Ovary (tissue), 9 donors: ENCODE data around the gene YTHDC2. TPM values are rescaled to one million over a fixed set of nuclear protein-coding genes. Genes with fewer than 3 reads are reported as not detected.
A peak's percentile ranks its signal among the peaks of the same experiment; 100 is the strongest.

ENCODE experiments used
- DNase-seq, 5 donors: peaks; one replicate each; pipeline ENCODE4 v3.0.0-alpha.2; 2019 to 2020
- H3K27ac ChIP-seq, 2 donors: fragments of 200-600 bp; one replicate each; pipeline versions ENCODE4 v1.5.1 to v1.8.0; 2019 to 2022
- H3K27me3 ChIP-seq: fragments of 200-600 bp; one replicate; pipeline ENCODE4 v1.8.0; 2022
- H3K36me3 ChIP-seq: fragments of 200-600 bp; sonication (generic); one replicate; pipeline ENCODE4 v1.5.1; 2019
- H3K4me1 ChIP-seq: one replicate; pipeline ENCODE4 v1.8.1; 2013; ENCODE audit warnings: mild to moderate bottlenecking, moderate library complexity; ENCODE audit not compliant: insufficient read depth
- H3K4me3 ChIP-seq: fragments of 200-600 bp; sonication (generic); one replicate; pipeline ENCODE4 v1.5.1; 2017
- H3K9me3 ChIP-seq, 2 donors: fragments of 200-600 bp in 1 of 2; sonication (generic) in 1 of 2; one replicate each; pipeline versions ENCODE4 v1.5.1 to v1.8.1; 2013 to 2019; ENCODE audit warnings: mild to moderate bottlenecking in 1 of 2, moderate library complexity in 1 of 2
- EP300 ChIP-seq: sonication (generic); formaldehyde crosslinking; IDR thresholded peaks from one replicate; pipeline ENCODE4 v1.6.1; 2017; ENCODE audit warnings: antibody characterized with exemption
- POLR2A ChIP-seq: fragments of 450-650 bp; IDR thresholded peaks from one replicate; pipeline ENCODE4 v1.6.1; 2017; ENCODE audit warnings: antibody characterized with exemption, mild to moderate bottlenecking, moderate library complexity
- WGBS, 3 donors: extraction: QIAGEN DNeasy Blood & Tissue Kit in 1 of 3; methylation state at CpG; one replicate each; pipeline versions ENCODE4 v1.1.5 to v1.1.7; 2013 to 2017; 5-methylcytosine and 5-hydroxymethylcytosine counted together
- intact Hi-C, 4 donors: fragments of 100-400 bp; cut with DNase I; formaldehyde crosslinking; loops; one replicate each; pipeline versions ENCODE4 v1.11.0 to v1.15.1; 2022 to 2023
- polyA plus RNA-seq, 2 donors: library from polyadenylated mRNA; stranded (reverse); fragments of 200-250 nt in 1 of 2; fragments of 350-450 nt in 1 of 2; fragmentation: Illumina TruSeq in 1 of 2; extraction: RNeasy Lipid Tissue Mini Kit (QIAGEN cat#74804) in 1 of 2; gene quantifications; one replicate each; pipeline ENCODE4 v1.2.3, GENCODE V29; 2013 to 2014
- total RNA-seq, 7 donors: library from RNA; depleted of rRNA in 2 of 7; stranded (reverse); fragments of >200 nt in 2 of 7; fragmentation: NEBNext Ultra II Directional in 3 of 7; extraction: Animal tissue kit (Norgen Biotek cat#: 25700) in 3 of 7; gene quantifications; one replicate each; pipeline versions ENCODE4 v1.1.0 to v1.2.4, GENCODE V29; 2016 to 2023
- TF ChIP-seq, protein P1 (sequence below), 3 donors: fragments of 450-650 bp in 2 of 3; fragments of 200-600 bp in 1 of 3; IDR thresholded peaks; one replicate each; pipeline versions ENCODE4 v1.5.1 to v1.8.0; 2016 to 2022; ENCODE audit warnings: antibody characterized with exemption in 3 of 3, mild to moderate bottlenecking in 1 of 3
- donor health status: DM: no; HTN: no; CAD: no; lungs with moderate emphysema.
- donor health status: DM: no; HTN: no; CAD: no.
- donor health status: Bipolar disorder and iron deficiency.
- donor health status: DM: yes; HTN: yes; CAD: no.
- donor health status: DM: no; HTN: no; CAD: no.
- donor health status: DM: yes; HTN: yes; CAD: no.

Gene YTHDC2
- total and polyA plus RNA-seq, 9 donors, result 9.1 to 36.2 (median 23.7) TPM

DNA sequence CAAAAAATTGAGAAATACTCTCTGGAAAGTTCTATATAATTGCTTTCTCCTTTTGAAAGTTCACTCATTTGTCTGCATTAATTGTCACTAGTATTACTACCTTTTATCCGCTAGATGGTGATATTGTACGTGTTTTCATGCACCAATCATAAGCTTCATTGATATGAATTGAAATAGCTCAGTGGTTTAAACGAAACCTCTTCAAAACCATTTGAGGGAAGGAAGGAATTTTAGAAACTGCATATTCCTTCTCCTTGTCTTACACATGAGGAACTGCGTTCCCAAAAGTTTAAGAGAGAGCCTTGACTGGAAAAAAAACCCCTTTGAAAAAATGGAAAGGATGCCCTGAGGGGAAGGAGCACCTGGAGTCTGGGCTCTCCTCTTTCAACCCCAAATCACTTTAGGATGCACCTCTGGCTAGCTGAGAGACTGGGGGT lies 98.6 kb downstream of the YTHDC2 start:
- H3K27ac ChIP-seq, result no peak overlapping the region
- H3K9me3 ChIP-seq, result no peaks in the 10 kb centered on the region
- 0 to 4% (median 2%) methylated on average over 4 of the region's 4 CpGs for WGBS, 3 donors
- peaks cover 4% of the 10 kb centered on the region for H3K4me1 ChIP-seq
- H3K36me3 ChIP-seq, result no peaks in the 10 kb centered on the region
- H3K27me3 ChIP-seq, result no peaks in the 10 kb centered on the region
- TF ChIP-seq, protein P1, sequence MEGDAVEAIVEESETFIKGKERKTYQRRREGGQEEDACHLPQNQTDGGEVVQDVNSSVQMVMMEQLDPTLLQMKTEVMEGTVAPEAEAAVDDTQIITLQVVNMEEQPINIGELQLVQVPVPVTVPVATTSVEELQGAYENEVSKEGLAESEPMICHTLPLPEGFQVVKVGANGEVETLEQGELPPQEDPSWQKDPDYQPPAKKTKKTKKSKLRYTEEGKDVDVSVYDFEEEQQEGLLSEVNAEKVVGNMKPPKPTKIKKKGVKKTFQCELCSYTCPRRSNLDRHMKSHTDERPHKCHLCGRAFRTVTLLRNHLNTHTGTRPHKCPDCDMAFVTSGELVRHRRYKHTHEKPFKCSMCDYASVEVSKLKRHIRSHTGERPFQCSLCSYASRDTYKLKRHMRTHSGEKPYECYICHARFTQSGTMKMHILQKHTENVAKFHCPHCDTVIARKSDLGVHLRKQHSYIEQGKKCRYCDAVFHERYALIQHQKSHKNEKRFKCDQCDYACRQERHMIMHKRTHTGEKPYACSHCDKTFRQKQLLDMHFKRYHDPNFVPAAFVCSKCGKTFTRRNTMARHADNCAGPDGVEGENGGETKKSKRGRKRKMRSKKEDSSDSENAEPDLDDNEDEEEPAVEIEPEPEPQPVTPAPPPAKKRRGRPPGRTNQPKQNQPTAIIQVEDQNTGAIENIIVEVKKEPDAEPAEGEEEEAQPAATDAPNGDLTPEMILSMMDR (IDR thresholded peaks at IDR 0.05), result peak; percentile 30 to 41 (median 33)
- TF ChIP-seq EP300 (no peak), POLR2A (no peak)
- H3K4me3 ChIP-seq, result no peak overlapping the region
- intact Hi-C loops, result no loop called here
- DNase-seq, result no peak

DNA sequence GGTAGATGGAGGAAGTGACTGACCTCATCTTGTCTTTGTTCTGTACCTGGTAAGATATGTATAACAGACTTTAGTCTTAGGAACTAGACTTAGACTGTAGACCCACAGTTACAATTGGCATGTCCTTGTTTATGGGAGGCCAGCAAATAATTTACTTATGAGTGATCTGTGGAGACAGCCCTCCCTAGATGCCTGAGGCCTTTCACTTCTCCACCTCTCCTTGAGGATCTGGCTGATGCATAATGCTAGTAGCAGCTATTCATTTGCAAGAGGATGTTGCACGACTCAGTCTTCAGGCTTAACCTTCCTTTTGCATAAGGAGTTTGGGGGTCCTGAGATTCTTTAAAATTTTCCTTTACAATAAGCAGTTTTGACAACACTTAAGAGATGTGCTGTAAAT lies 100.7 kb downstream of the YTHDC2 start:
- no peaks in the 10 kb centered on the region for H3K9me3 ChIP-seq
- intact Hi-C loops, result no loop called here
- no peak for DNase-seq
- no peaks in the 10 kb centered on the region for H3K36me3 ChIP-seq
- H3K27ac ChIP-seq, result no peak overlapping the region
- TF ChIP-seq, protein P1 (IDR thresholded peaks at IDR 0.05), result no peak
- TF ChIP-seq EP300 (no peak), POLR2A (no peak)
- 79 to 84% (median 84%) methylated on average over 1 of the region's 1 CpG for WGBS, 3 donors
- no peaks in the 10 kb centered on the region for H3K27me3 ChIP-seq
- peaks cover 4% of the 10 kb centered on the region for H3K4me1 ChIP-seq
- no peak overlapping the region for H3K4me3 ChIP-seq

DNA sequence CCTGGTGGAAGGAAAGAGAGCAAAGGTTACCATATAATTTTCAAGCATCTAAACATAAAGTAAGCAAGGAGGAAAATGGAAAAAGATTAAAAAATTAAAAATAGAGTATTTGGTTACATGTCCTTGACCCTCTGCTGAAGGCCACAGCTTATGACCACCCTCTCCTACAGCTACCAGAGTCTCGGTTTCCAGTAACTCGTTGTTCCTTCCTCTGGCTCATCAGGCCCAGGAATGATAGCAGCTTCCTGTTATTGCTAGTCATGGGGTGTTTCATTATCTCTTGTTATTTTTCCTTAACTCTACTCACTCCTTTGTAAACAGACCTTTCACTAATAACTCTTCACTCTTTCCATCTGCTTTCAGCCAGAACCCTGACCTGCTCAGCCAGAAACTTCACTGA lies 102.2 kb downstream of the YTHDC2 start:
- Histone ChIP-seq H3K27me3 (no peaks in the 10 kb centered on the region), H3K4me1 (peaks cover 4% of the 10 kb centered on the region), H3K9me3 (no peaks in the 10 kb centered on the region), H3K36me3 (no peaks in the 10 kb centered on the region), H3K27ac (no peak overlapping the region), H3K4me3 (no peak overlapping the region)
- DNase-seq, result peak in 2 of 5 donors; percentile 25 to 42
- intact Hi-C loops, result no loop called here
- 1 to 8% (median 1%) methylated on average over 2 of the region's 2 CpGs for WGBS, 3 donors
- TF ChIP-seq EP300, result no peak
- TF ChIP-seq POLR2A, result no peak
- TF ChIP-seq, protein P1 (IDR thresholded peaks at IDR 0.05), result no peak

DNA sequence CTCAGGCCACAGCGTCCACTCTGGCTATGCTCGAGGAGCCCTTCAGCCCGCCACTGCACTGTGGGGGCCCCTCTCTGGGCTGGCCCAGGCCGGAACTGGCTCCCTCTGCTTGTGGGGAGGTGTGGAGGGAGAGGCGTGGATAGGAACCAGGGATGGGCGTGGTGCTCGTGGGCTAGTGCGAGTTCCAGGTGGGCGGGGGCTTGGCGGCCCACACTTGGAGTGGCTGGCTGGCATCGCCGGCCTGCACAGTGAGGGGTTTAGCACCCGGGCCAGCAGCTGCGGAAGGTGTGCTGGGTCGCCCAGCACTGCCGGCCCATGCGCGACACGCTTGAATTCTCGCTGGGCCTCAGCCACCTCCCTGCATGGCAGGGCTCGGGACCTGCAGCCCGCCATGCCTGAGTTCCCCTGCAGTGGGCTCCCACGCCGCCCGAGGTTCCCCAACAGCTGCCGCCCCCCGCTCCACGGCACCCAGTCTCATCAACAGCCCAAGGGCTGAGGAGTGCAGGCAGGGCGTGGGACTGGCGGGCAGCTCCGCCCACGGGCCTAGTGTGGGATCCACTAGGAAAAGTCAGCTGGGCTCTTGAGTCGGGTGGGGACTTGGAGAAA lies 103.8 kb downstream of the YTHDC2 start:
- Histone ChIP-seq H3K4me3 (no peak overlapping the region), H3K27me3 (no peaks in the 10 kb centered on the region), H3K36me3 (no peaks in the 10 kb centered on the region), H3K27ac (no peak overlapping the region), H3K9me3 (no peaks in the 10 kb centered on the region), H3K4me1 (peaks cover 4% of the 10 kb centered on the region)
- no peak for TF ChIP-seq EP300
- TF ChIP-seq POLR2A, result no peak
- TF ChIP-seq, protein P1 (IDR thresholded peaks at IDR 0.05), result no peak
- DNase-seq, result no peak
- intact Hi-C loops, result no loop called here
- 96 to 97% (median 96%) methylated on average over 32 to 33 of the region's 33 CpGs for WGBS, 3 donors
